ENCODE results near the gene ZNF275.

GRCh38 chrX:153396320-153397195, 62.6 kb downstream of the ZNF275 start:
- TF ChIP-seq SIN3A (IDR thresholded peaks at IDR 0.05; ENCODE audit: low read depth) = no peak
- TF ChIP-seq JUND (IDR thresholded peaks at IDR 0.05) = no peak
- TF ChIP-seq EZH2 (IDR thresholded peaks at IDR 0.05) = no peak
- TF ChIP-seq EZH2phosphoT487 (IDR thresholded peaks at IDR 0.05; ENCODE audit: borderline replicate concordance) = no peak
- no peak for TF ChIP-seq CTCF (IDR thresholded peaks at IDR 0.05 in 2 of 3, conservative IDR thresholded peaks at IDR 0.05 in 1 of 3; ENCODE audit: borderline replicate concordance in 1 of 3, insufficient read depth in 1 of 3, low read depth in 2 of 3, low read length in 2 of 3)
- no peak for TF ChIP-seq SRF (IDR thresholded peaks at IDR 0.05; ENCODE audit: low read depth)
- TF ChIP-seq EGR1 (IDR thresholded peaks at IDR 0.05; ENCODE audit: low read depth) = no peak
- no peak for TF ChIP-seq MAX (IDR thresholded peaks at IDR 0.05)

Data from HCT116 (cell line).